Neural cell (in vitro differentiated cells): ENCODE measurements around the gene NBEAL1. TPM values are rescaled to one million over a fixed set of nuclear protein-coding genes. Genes with fewer than 3 reads are reported as not detected.

Experiments
- H2AFZ ChIP-seq: fragments of 200-600, 300-800 bp; sonication (generic), shearing (Covaris generic); 2 replicates; pipeline ENCODE4 v1.6.0; 2014; ENCODE audit warnings: low read depth, mild to moderate bottlenecking, antibody characterized with exemption, low read length, moderate library complexity
- H3F3A ChIP-seq: fragments of 200-600 bp; shearing (Covaris generic); 2 replicates; pipeline ENCODE4 v1.6.1; 2016; ENCODE audit warnings: mild to moderate bottlenecking, moderate library complexity, mixed read lengths, antibody characterized with exemption, low read length; ENCODE audit not compliant: insufficient read depth, poor library complexity, severe bottlenecking
- H3K27ac ChIP-seq: fragments of 200-600, 300-800 bp; sonication (generic), shearing (Covaris generic); 2 replicates; pipeline ENCODE4 v1.5.1; 2014; ENCODE audit warnings: mild to moderate bottlenecking, low read length, moderate library complexity
- H3K27me3 ChIP-seq: fragments of 300-800, 200-600 bp; sonication (generic), shearing (Covaris generic); 2 replicates; pipeline ENCODE4 v1.6.0; 2014; ENCODE audit warnings: mild to moderate bottlenecking, low read depth, low read length, moderate library complexity; ENCODE audit not compliant: insufficient read depth
- H3K36me3 ChIP-seq: fragments of 300-800, 200-600 bp; sonication (generic), shearing (Covaris generic); 2 replicates; pipeline ENCODE4 v1.5.1; 2014; ENCODE audit warnings: mild to moderate bottlenecking, antibody characterized with exemption, low read length, moderate library complexity; ENCODE audit not compliant: insufficient read depth
- H3K4me2 ChIP-seq: fragments of 300-800, 200-600 bp; sonication (generic), shearing (Covaris generic); 2 replicates; pipeline ENCODE4 v1.6.0; 2014; ENCODE audit warnings: mild to moderate bottlenecking, low read length
- H3K4me3 ChIP-seq: fragments of 300-800, 200-600 bp; sonication (generic), shearing (Covaris generic); 2 replicates; pipeline ENCODE4 v1.5.1; 2014; ENCODE audit warnings: mild to moderate bottlenecking, low read length, moderate library complexity
- H3K79me2 ChIP-seq: fragments of 200-600 bp; shearing (Covaris generic); replicated peaks from 2 replicates; pipeline ENCODE4 v1.6.0; 2014; ENCODE audit warnings: mild to moderate bottlenecking, low read length, moderate library complexity; ENCODE audit not compliant: insufficient read depth
- H3K9ac ChIP-seq: fragments of 300-800, 200-600 bp; sonication (generic), shearing (Covaris generic); 2 replicates; pipeline ENCODE4 v1.6.1; 2016; ENCODE audit warnings: mild to moderate bottlenecking, low read length, mixed read lengths
- H3K9me2 ChIP-seq: fragments of 200-600 bp; shearing (Covaris generic); 2 replicates; pipeline ENCODE4 v1.6.1; 2016; ENCODE audit warnings: mild to moderate bottlenecking, low read length, mixed read lengths; ENCODE audit not compliant: insufficient read depth
- H3K9me3 ChIP-seq: fragments of 200-600, 300-800 bp; sonication (generic), shearing (Covaris generic); 2 replicates; pipeline ENCODE4 v1.6.1; 2016; ENCODE audit warnings: mild to moderate bottlenecking, mixed run types, low read length, moderate library complexity, mixed read lengths
- H4K20me1 ChIP-seq: fragments of 200-600 bp; shearing (Covaris generic); 2 replicates; pipeline ENCODE4 v1.6.1; 2016; ENCODE audit warnings: mild to moderate bottlenecking, mixed run types; ENCODE audit not compliant: insufficient read depth
- EP300 ChIP-seq: fragments of 450-650 bp; conservative IDR thresholded peaks from 2 replicates; pipeline ENCODE4 v1.6.1; 2014; ENCODE audit warnings: antibody characterized with exemption, mild to moderate bottlenecking, moderate library complexity; ENCODE audit not compliant: poor library complexity, severe bottlenecking
- EZH2 ChIP-seq: fragments of 200-600, 300-800 bp; shearing (Covaris generic), sonication (generic); IDR thresholded peaks from 2 replicates; pipeline ENCODE4 v1.6.1; 2014; ENCODE audit warnings: antibody characterized with exemption, low read length, borderline replicate concordance, mild to moderate bottlenecking; ENCODE audit not compliant: insufficient read depth, poor library complexity, severe bottlenecking
- MXI1 ChIP-seq: fragments of 450-650 bp; conservative IDR thresholded peaks from 2 replicates; pipeline ENCODE4 v1.6.1; 2014; ENCODE audit warnings: antibody characterized with exemption, mild to moderate bottlenecking; ENCODE audit not compliant: poor library complexity, severe bottlenecking
- POLR2AphosphoS5 ChIP-seq: IDR thresholded peaks from 2 replicates; pipeline ENCODE4 v1.6.1; 2012
- RAD21 ChIP-seq: fragments of 450-650 bp; conservative IDR thresholded peaks from 2 replicates; pipeline ENCODE4 v1.6.1; 2014; ENCODE audit warnings: antibody characterized with exemption, mild to moderate bottlenecking, moderate library complexity
- REST ChIP-seq: IDR thresholded peaks from 2 replicates; pipeline ENCODE4 v1.6.1; 2012; ENCODE audit warnings: borderline replicate concordance
- SMC3 ChIP-seq: fragments of 450-650 bp; conservative IDR thresholded peaks from 2 replicates; pipeline ENCODE4 v1.6.1; 2014; ENCODE audit warnings: antibody characterized with exemption, mild to moderate bottlenecking, moderate library complexity; ENCODE audit not compliant: poor library complexity
- TAF1 ChIP-seq: IDR thresholded peaks from 2 replicates; pipeline ENCODE4 v1.6.1; 2012; ENCODE audit warnings: low read depth
- polyA plus RNA-seq: library from polyadenylated mRNA; depleted of rRNA; stranded (reverse); fragments of >200 nt; gene quantifications from 2 replicates; pipeline ENCODE4 v1.2.3, GENCODE V29; 2014
- TF ChIP-seq, protein P1 (sequence below): fragments of 450-650 bp; IDR thresholded peaks from 2 replicates; pipeline ENCODE4 v1.5.1; 2014; ENCODE audit warnings: antibody characterized with exemption, mild to moderate bottlenecking, moderate library complexity; ENCODE audit not compliant: poor library complexity, severe bottlenecking

NBEAL1 gene
- polyA plus RNA-seq, 1 donor from 2014 or later: 7.9 TPM

GRCh38 chr2:203071148-203071547 lies 56.5 kb downstream of the NBEAL1 start:
- Histone ChIP-seq H3K9me2 (no peaks in the 10 kb centered on the region), H3K9me3 (no peaks in the 10 kb centered on the region), H3K36me3 (no peaks in the 10 kb centered on the region), H3K79me2 (no peaks in the 10 kb centered on the region), H4K20me1 (no peaks in the 10 kb centered on the region), H2AFZ (no peak overlapping the region), H3F3A (no peaks in the 10 kb centered on the region), H3K4me3 (no peak overlapping the region), H3K27me3 (no peaks in the 10 kb centered on the region), H3K4me2 (no peak overlapping the region), H3K27ac (no peak overlapping the region), H3K9ac (no peak overlapping the region)
- TF ChIP-seq MXI1 (no peak), EP300 (no peak), POLR2AphosphoS5 (no peak), RAD21 (no peak), TAF1 (no peak), SMC3 (no peak), EZH2 (no peak)
- TF ChIP-seq, protein P1, sequence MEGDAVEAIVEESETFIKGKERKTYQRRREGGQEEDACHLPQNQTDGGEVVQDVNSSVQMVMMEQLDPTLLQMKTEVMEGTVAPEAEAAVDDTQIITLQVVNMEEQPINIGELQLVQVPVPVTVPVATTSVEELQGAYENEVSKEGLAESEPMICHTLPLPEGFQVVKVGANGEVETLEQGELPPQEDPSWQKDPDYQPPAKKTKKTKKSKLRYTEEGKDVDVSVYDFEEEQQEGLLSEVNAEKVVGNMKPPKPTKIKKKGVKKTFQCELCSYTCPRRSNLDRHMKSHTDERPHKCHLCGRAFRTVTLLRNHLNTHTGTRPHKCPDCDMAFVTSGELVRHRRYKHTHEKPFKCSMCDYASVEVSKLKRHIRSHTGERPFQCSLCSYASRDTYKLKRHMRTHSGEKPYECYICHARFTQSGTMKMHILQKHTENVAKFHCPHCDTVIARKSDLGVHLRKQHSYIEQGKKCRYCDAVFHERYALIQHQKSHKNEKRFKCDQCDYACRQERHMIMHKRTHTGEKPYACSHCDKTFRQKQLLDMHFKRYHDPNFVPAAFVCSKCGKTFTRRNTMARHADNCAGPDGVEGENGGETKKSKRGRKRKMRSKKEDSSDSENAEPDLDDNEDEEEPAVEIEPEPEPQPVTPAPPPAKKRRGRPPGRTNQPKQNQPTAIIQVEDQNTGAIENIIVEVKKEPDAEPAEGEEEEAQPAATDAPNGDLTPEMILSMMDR: no peak

DNA sequence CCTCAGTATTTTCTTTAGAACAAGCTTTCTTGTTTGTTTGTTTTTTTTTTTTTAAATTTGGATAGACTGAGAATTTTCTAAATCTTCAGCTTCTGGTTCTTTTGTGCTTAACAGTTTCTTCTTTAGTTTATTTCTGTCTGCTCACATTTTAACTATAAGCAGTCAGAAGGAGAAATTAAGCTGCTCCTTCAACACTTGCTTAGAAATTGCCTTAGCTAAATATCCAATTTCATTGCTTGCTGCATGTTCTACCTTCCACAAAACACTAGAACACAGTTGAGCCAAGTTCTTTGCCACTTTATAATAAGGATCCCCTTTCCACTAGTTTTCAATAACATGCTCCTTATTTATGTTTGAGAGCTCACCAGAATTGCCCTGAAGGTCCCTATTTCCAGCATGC lies 57.7 kb downstream of the NBEAL1 start:
- no peak overlapping the region for H3K27ac ChIP-seq
- no peaks in the 10 kb centered on the region for H3K36me3 ChIP-seq
- no peak overlapping the region for H3K9ac ChIP-seq
- no peaks in the 10 kb centered on the region for H3K27me3 ChIP-seq
- no peaks in the 10 kb centered on the region for H3F3A ChIP-seq
- H2AFZ ChIP-seq: no peak overlapping the region
- TF ChIP-seq MXI1 (no peak), POLR2AphosphoS5 (no peak), EP300 (no peak), TAF1 (no peak), REST (no peak), SMC3 (no peak), EZH2 (no peak), RAD21 (no peak)
- TF ChIP-seq, protein P1: no peak
- no peaks in the 10 kb centered on the region for H3K9me3 ChIP-seq
- H3K4me3 ChIP-seq: no peak overlapping the region
- H3K4me2 ChIP-seq: no peak overlapping the region
- no peaks in the 10 kb centered on the region for H3K79me2 ChIP-seq
- no peaks in the 10 kb centered on the region for H4K20me1 ChIP-seq
- H3K9me2 ChIP-seq: no peaks in the 10 kb centered on the region
